HEK293T (cell line): Measurements from ENCODE around the gene TMEM121.

Experiments
- BHLHE40 ChIP-seq: fragments of 450-650 bp; IDR thresholded peaks from 2 replicates; pipeline ENCODE4 v1.6.1; 2016; ENCODE audit warnings: mild to moderate bottlenecking, moderate library complexity, borderline replicate concordance
- ELF4 ChIP-seq: fragments of 450-650 bp; IDR thresholded peaks from 2 replicates; pipeline ENCODE4 v1.6.1; 2017; ENCODE audit warnings: antibody characterized with exemption
- FOXK2 ChIP-seq: fragments of 450-650 bp; IDR thresholded peaks from 2 replicates; pipeline ENCODE4 v1.6.1; 2016; ENCODE audit warnings: mild to moderate bottlenecking
- FOXM1 ChIP-seq: fragments of 450-650 bp; IDR thresholded peaks from 2 replicates; pipeline ENCODE4 v1.6.1; 2017; ENCODE audit warnings: mild to moderate bottlenecking, borderline replicate concordance
- L3MBTL2 ChIP-seq: fragments of 450-650 bp; conservative IDR thresholded peaks from 2 replicates; pipeline ENCODE4 v1.6.1; 2016; ENCODE audit warnings: mild to moderate bottlenecking
- SP1 ChIP-seq: fragments of 450-650 bp; IDR thresholded peaks from 2 replicates; pipeline ENCODE4 v1.6.1; 2017
- SUZ12 ChIP-seq: fragments of 450-650 bp; IDR thresholded peaks from 2 replicates; pipeline ENCODE4 v1.6.1; 2016; ENCODE audit warnings: mild to moderate bottlenecking

DNA sequence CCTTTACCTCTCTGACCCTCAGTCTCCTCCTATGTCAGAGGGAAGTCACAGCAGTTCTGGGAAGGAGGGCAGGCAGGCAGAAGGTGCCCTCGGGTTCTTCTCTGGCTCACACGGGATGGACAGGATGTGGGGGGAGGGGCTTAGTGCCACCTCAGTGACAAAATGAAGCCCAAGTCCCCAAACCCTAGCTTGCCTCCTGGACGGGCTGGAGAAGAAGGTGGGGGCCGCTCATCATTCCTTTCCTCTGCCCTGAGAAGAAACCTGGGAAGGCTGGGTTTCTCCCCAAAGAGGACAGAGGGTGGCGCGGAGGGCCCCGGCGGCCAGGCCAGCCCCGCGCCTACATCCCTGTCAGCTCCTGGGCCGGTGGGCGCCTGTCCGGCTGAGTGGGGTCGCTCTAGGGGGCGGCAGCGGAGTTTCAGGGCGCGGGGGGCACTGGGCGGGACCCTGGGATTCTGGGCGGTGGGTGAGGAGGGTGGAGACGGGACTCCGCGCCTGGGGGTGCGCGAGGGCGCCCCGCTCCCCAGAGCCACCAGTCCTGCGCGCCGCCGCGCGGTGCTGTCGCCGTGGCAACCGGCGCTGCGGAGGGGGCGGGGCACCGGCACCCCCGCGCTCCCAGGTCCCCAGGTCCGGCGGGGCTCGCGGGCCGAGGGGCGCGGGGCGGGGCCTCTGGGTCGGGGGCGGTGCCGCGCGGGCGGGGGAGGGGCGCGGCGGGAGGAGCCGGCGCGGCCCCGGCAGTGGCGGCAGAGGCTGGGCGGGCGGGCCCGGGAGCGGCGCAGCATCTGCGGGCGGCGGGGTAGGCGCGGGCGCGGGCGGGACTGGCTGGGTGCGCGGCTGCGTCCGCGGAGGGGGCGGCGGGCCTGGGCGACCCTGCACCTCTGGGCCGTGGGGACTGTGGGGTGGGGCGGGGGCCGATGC is at the start of gene TMEM121:
- TF ChIP-seq SUZ12 (no peak), BHLHE40 (no peak), FOXM1 (no peak), L3MBTL2 (no peak), FOXK2 (no peak), SP1 (no peak), ELF4 (no peak)
